Endodermal cell (in vitro differentiated cells): ENCODE data around the gene PITPNM1. TPM values are rescaled to one million over a fixed set of nuclear protein-coding genes. Genes with fewer than 3 reads are reported as not detected.

Experiments used
- DNase-seq: peaks from one replicate; pipeline ENCODE4 v3.0.0-alpha.2; 2017
- H3K27ac ChIP-seq: 2 replicates; pipeline ENCODE4 v1.5.1; 2013; ENCODE audit warnings: mild to moderate bottlenecking, low read depth, low read length, moderate library complexity
- H3K27me3 ChIP-seq: 2 replicates; pipeline ENCODE4 v1.6.1; 2013; ENCODE audit warnings: mild to moderate bottlenecking, low read length, moderate library complexity; ENCODE audit not compliant: insufficient read depth, control insufficient read depth, poor library complexity, severe bottlenecking
- H3K36me3 ChIP-seq: 2 replicates; pipeline ENCODE4 v1.7.0; 2013; ENCODE audit warnings: mild to moderate bottlenecking, low read length, moderate library complexity; ENCODE audit not compliant: control insufficient read depth, insufficient read depth
- H3K4me1 ChIP-seq: one replicate; pipeline ENCODE4 v1.7.0; 2013; ENCODE audit warnings: low read length; ENCODE audit not compliant: control insufficient read depth, insufficient read depth
- H3K4me3 ChIP-seq: 2 replicates; pipeline ENCODE4 v1.5.1; 2013; ENCODE audit warnings: mild to moderate bottlenecking, low read length, moderate library complexity
- H3K9ac ChIP-seq: 2 replicates; pipeline ENCODE4 v1.6.1; 2013; ENCODE audit warnings: mild to moderate bottlenecking, low read length, moderate library complexity; ENCODE audit not compliant: poor library complexity, severe bottlenecking; ENCODE audit errors: extremely low read depth
- H3K9me3 ChIP-seq: 2 replicates; pipeline ENCODE4 v1.6.1; 2013; ENCODE audit warnings: mild to moderate bottlenecking, low read length, moderate library complexity; ENCODE audit not compliant: control insufficient read depth
- H3K27ac Mint-ChIP-seq: 2 replicates; pipeline ENCODE4 v1.8.0; 2020; ENCODE audit warnings: mixed read lengths
- H3K27me3 Mint-ChIP-seq: 2 replicates; pipeline ENCODE4 v1.8.0; 2021; ENCODE audit warnings: mild to moderate bottlenecking, mixed read lengths; ENCODE audit not compliant: insufficient read depth
- H3K36me3 Mint-ChIP-seq: 2 replicates; pipeline ENCODE4 v1.8.0; 2020; ENCODE audit warnings: low read depth, mixed read lengths
- H3K4me1 Mint-ChIP-seq: 2 replicates; pipeline ENCODE4 v1.8.0; 2020; ENCODE audit warnings: mixed read lengths
- H3K4me3 Mint-ChIP-seq: 2 replicates; pipeline ENCODE4 v1.8.0; 2020; ENCODE audit warnings: mild to moderate bottlenecking, moderate library complexity, mixed read lengths
- H3K9me3 Mint-ChIP-seq: 2 replicates; pipeline ENCODE4 v1.8.0; 2020; ENCODE audit warnings: mild to moderate bottlenecking, mixed read lengths
- CTCF ChIP-seq: fragments of 200-600 bp; sonication (generic); conservative IDR thresholded peaks from 2 replicates; pipeline ENCODE4 v1.5.0; 2021; ENCODE audit warnings: antibody characterized with exemption, mild to moderate bottlenecking
- WGBS, 2 experiments: methylation state at CpG; one replicate each; pipeline versions ENCODE4 v1.1.5 to v1.1.7; 2013; ENCODE audit warnings: missing lambda C conversion rate in 2 of 2, mixed read lengths in 1 of 2; ENCODE audit not compliant: insufficient coverage in 1 of 2, insufficient read length in 1 of 2; 5-methylcytosine and 5-hydroxymethylcytosine counted together
- total RNA-seq, 2 donors: library from RNA; stranded (reverse); fragmentation: NEBNext Ultra II Directional in 1 of 2; extraction: Animal tissue kit (Norgen Biotek cat#: 25700) in 1 of 2; gene quantifications; 2 replicates in 1 of 2; 3 replicates in 1 of 2; pipeline ENCODE4 v1.2.1, GENCODE V29; 2021

PITPNM1 gene
- total RNA-seq, 2 donors from 2014 or later, result 94.6 to 104 TPM

DNA sequence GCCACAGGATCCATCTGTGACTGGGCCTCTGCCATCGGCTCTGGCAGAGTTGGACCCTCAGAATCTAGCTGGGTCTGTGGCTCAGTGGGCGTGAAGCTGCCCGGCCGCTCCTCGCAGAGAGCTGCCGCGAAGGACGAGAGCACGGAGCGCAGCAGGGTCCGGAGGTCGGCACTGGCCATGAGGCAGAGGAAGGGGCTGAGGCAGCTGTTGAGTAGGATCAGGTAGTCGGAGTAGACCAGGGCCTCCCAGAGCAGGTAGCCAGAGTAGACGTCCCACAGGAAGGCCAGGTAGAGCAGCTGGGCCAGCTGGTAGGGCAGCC, 53.5 kb downstream of the PITPNM1 start:
- WGBS, 2 experiments, result 94 to 96% methylated on average over 11 to 14 of the region's 14 CpGs
- Histone ChIP-seq H3K4me1 (no peaks in the 10 kb centered on the region), H3K36me3 (no peaks in the 10 kb centered on the region), H3K9ac (no peak overlapping the region), H3K9me3 (no peaks in the 10 kb centered on the region), H3K27me3 (no peaks in the 10 kb centered on the region), H3K27ac (peak overlapping the region; percentile 66), H3K4me3 (no peak overlapping the region)
- H3K27me3 Mint-ChIP-seq, result no peaks in the 10 kb centered on the region
- no peak for TF ChIP-seq CTCF
- DNase-seq, result peak; percentile 36
- no peaks in the 10 kb centered on the region for H3K36me3 Mint-ChIP-seq
- H3K27ac Mint-ChIP-seq, result no peak overlapping the region
- H3K4me1 Mint-ChIP-seq, result no peaks in the 10 kb centered on the region
- H3K9me3 Mint-ChIP-seq, result no peaks in the 10 kb centered on the region
- H3K4me3 Mint-ChIP-seq, result no peak overlapping the region

DNA sequence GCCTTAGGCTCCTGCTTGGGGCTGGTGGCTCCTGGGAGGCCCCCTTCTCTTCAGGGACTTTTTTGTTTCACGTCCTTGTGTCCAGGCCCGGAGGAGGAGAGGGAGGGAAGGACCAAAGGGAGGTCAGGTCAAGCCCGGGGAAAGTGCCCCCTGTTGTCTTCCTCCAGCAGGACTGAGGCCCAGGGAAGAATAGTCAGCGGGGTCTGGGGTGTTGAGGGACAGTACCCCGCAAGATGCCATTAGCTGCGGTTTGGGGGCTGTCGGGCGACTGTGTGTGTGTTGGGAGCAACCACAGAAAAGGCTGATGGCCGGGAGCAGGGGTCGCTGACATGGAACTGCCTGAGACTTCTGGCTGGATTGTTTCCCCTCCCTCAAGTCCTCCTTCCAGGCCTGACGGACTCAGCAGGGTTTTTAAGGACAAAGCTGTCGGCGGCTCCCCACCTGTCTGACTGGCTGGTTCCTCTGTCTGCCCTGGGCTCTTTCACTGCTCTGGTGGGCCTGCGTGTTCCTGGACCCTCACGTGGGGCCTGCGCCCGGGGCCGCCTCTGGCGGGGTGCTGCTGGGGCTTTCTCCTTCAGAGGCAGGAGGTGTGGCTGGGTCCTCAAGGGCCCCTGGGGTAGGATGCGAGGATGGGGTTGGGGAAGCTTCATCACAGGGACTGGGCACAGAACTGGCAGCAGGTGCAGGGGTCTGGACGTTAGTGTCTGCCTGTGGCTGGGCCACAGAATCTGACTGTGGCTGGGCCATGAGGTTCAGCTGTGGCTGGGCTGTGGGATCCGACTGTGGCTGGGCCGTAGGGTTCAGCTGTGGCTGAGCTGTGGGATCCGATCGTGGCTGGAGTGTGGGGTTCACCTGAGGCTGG, 54.1 kb downstream of the PITPNM1 start:
- H3K4me1 ChIP-seq, result no peaks in the 10 kb centered on the region
- Mint-ChIP-seq H3K36me3 (no peaks in the 10 kb centered on the region), H3K9me3 (no peaks in the 10 kb centered on the region), H3K4me1 (no peaks in the 10 kb centered on the region), H3K27ac (no peak overlapping the region), H3K4me3 (no peak overlapping the region), H3K27me3 (no peaks in the 10 kb centered on the region)
- H3K4me3 ChIP-seq, result no peak overlapping the region
- H3K27ac ChIP-seq, result peak overlapping the region; percentile 66
- DNase-seq, result peak; percentile 36
- no peaks in the 10 kb centered on the region for H3K9me3 ChIP-seq
- no peaks in the 10 kb centered on the region for H3K36me3 ChIP-seq
- TF ChIP-seq CTCF, result no peak
- no peaks in the 10 kb centered on the region for H3K27me3 ChIP-seq
- 82 to 89% methylated on average over 15 to 25 of the region's 25 CpGs for WGBS, 2 experiments
- no peak overlapping the region for H3K9ac ChIP-seq

DNA sequence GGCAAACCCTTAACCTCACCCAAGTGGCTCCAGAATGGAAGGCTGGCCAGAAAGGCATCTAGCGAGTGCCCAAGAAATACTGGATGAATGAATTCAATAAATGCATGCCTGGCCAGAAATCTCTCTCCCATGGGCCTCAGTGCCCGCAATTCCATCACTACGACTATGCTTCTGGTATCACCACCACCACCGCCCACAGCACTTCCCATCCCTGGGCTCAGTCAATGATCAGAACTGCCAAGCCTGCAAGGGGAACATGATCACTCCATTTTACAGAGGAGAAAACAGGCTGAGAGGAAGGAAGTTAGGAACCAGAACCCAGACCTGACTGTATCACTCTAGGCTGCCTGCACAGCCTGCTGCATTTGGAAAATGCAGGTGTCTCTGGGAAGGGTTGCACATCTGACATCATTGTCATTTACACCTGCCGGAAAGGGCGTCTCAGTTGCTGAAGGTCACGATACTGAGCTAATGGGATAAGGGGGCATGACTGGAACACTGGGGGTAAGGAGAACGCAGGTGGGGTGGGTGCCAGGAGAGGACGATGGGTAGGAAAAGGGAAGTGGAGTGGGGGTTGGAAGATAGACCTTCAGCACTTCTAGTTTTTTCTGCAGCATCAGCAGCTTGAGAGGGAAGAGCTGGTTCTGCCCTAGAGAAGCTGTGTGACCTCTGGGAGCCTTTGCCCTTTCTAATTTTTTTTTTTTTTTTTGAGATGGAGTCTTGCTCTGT, 55.9 kb downstream of the PITPNM1 start:
- no peaks in the 10 kb centered on the region for H3K4me1 ChIP-seq
- no peak for TF ChIP-seq CTCF
- WGBS, 2 experiments, result 93 to 100% methylated on average over 6 to 9 of the region's 9 CpGs
- no peaks in the 10 kb centered on the region for H3K36me3 Mint-ChIP-seq
- no peak overlapping the region for H3K27ac Mint-ChIP-seq
- no peak overlapping the region for H3K27ac ChIP-seq
- H3K9me3 ChIP-seq, result no peaks in the 10 kb centered on the region
- no peak overlapping the region for H3K9ac ChIP-seq
- no peaks in the 10 kb centered on the region for H3K27me3 Mint-ChIP-seq
- no peak overlapping the region for H3K4me3 ChIP-seq
- H3K27me3 ChIP-seq, result no peaks in the 10 kb centered on the region
- no peak overlapping the region for H3K4me3 Mint-ChIP-seq
- H3K36me3 ChIP-seq, result no peaks in the 10 kb centered on the region
- DNase-seq, result no peak
- H3K9me3 Mint-ChIP-seq, result no peaks in the 10 kb centered on the region
- no peaks in the 10 kb centered on the region for H3K4me1 Mint-ChIP-seq
